Heart left ventricle (tissue), 16 donors: ENCODE measurements around the gene HSBP1L1. TPM values are rescaled to one million over a fixed set of nuclear protein-coding genes. Genes with fewer than 3 reads are reported as not detected.
A peak's percentile ranks its signal among the peaks of the same experiment; 100 is the strongest.

Experiments used
- ATAC-seq, 4 donors: fragments of 200-7000 bp; cut with Tn5 transposase; one replicate each; pipeline ENCODE4 v1.9.1; 2020 to 2022; ENCODE audit warnings: moderate library complexity in 4 of 4, mild to moderate bottlenecking in 3 of 4, moderate number of reproducible peaks in 1 of 4
- DNase-seq, 5 donors: peaks; one replicate each; pipeline ENCODE4 v3.0.0-alpha.2; 2020
- H3K27ac ChIP-seq, 12 donors: fragments of 200-600 bp; sonication (generic) in 4 of 12; one replicate each; pipeline versions ENCODE4 v1.5.0 to v1.8.0; 2016 to 2022; ENCODE audit warnings: mild to moderate bottlenecking in 2 of 12
- H3K27me3 ChIP-seq, 9 donors: fragments of 200-600 bp; sonication (generic) in 2 of 9; one replicate each; pipeline versions ENCODE4 v1.5.1 to v1.8.0; 2016 to 2022; ENCODE audit warnings: mild to moderate bottlenecking in 3 of 9
- H3K36me3 ChIP-seq, 9 donors: fragments of 200-600 bp; sonication (generic) in 2 of 9; one replicate each; pipeline versions ENCODE4 v1.5.0 to v1.8.0; 2018 to 2022; ENCODE audit warnings: mild to moderate bottlenecking in 2 of 9
- H3K4me1 ChIP-seq, 12 donors: fragments of 200-600 bp; sonication (generic) in 4 of 12; one replicate each; pipeline versions ENCODE4 v1.5.0 to v1.8.0; 2016 to 2022; ENCODE audit warnings: mild to moderate bottlenecking in 3 of 12
- H3K4me3 ChIP-seq, 12 donors: fragments of 200-600 bp; sonication (generic) in 4 of 12; one replicate each; pipeline versions ENCODE4 v1.5.0 to v1.8.0; 2017 to 2022; ENCODE audit warnings: mild to moderate bottlenecking in 9 of 12, moderate library complexity in 4 of 12
- H3K9me3 ChIP-seq, 12 donors: fragments of 200-600 bp; sonication (generic) in 4 of 12; one replicate each; pipeline versions ENCODE4 v1.5.0 to v1.8.0; 2016 to 2022; ENCODE audit warnings: mild to moderate bottlenecking in 1 of 12
- CTCF ChIP-seq, 12 donors: fragments of 200-600 bp; sonication (generic) in 4 of 12; IDR thresholded peaks; one replicate each; pipeline versions ENCODE4 v1.5.0 to v1.8.0; 2018 to 2022; ENCODE audit warnings: antibody characterized with exemption in 12 of 12, mild to moderate bottlenecking in 5 of 12
- POLR2A ChIP-seq, 2 donors: fragments of 450-650 bp; IDR thresholded peaks; one replicate each; pipeline ENCODE4 v1.6.1; 2017; ENCODE audit warnings: antibody characterized with exemption in 2 of 2, mild to moderate bottlenecking in 2 of 2, moderate library complexity in 2 of 2
- WGBS, 4 donors: extraction: QIAGEN DNeasy Blood & Tissue Kit in 2 of 4; methylation state at CpG; one replicate each; pipeline versions ENCODE4 v1.1.5 to v1.1.7; 2013 to 2018; 5-methylcytosine and 5-hydroxymethylcytosine counted together
- intact Hi-C, 10 donors: fragments of 100-400 bp; cut with DNase I; formaldehyde crosslinking; loops; one replicate each; pipeline versions ENCODE4 v1.11.1 to v1.14.2; 2022
- polyA plus RNA-seq, 2 donors: library from polyadenylated mRNA; stranded (reverse); fragments of 200-250 nt; gene quantifications; one replicate each; pipeline ENCODE4 v1.2.3, GENCODE V29; 2013
- total RNA-seq, 9 donors: library from RNA; depleted of rRNA in 2 of 9; stranded (reverse); fragments of >200 nt in 2 of 9; fragmentation: NEBNext Ultra II Directional in 3 of 9; extraction: Animal tissue kit (Norgen Biotek cat#: 25700) in 3 of 9; gene quantifications; one replicate each; pipeline versions ENCODE4 v1.1.0 to v1.2.4, GENCODE V29; 2016 to 2023
- donor health status: ischemic (EF 13 %, LVEDD 7.1; RV severe dilation, severe dysfunction).
- donor health status: healthy with polysubstance abuse.
- donor health status: DM: no; HTN: yes; CAD: no.
- donor health status: DM: no; HTN: no; CAD: no.
- donor health status: ischemic (EF 25% LVEDD 6.9; RV normal size, moderate dysfunction).
- donor health status: ischemic (EF 25% LVEDD 5.7; RV mildly dilated, moderate dysfunction).
- donor health status: healthy.
- donor health status: DM: yes; HTN: yes; CAD: no.
- donor health status: ischemic (EF 35%, LVEDD 5.7; RV mildly dilated, moderate dysfunction).
- donor health status: nonischemic (EF 11% LVEDD 7.7; RV severe dilation, severe dysfunction).
- donor health status: DM: yes; HTN: yes; CAD: no.
- donor health status: PGD.
- donor health status: ischemic (EF 29% LVEDD 5.4; RV normal size, mild dysfunction).
- donor health status: nonischemic (EF 23%, LVEDD 6.1; RV moderate dilation, normal function).

HSBP1L1 gene
- total and polyA plus RNA-seq, 11 donors = 3.6 to 27.5 (median 7.1) TPM

DNA sequence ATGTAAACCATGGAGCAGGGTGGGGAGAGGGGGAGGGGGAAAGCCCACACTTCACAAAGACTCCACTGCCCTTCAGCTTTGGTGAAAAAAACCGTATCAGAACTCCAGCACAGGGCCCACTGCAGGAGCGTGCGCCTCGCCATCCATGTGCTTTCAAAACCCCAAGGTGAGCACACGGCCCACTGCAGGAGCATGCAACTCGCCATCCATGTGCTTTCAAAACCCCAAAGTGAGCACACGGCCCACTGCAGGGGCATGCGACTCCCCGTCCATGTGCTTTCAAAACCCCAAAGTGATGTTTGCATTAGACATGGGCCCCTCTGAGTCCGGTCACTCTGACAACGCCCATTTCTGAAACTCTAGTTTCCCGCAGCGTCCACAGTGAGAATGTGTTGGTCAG, 16.1 kb downstream of the HSBP1L1 start:
- H3K27me3 ChIP-seq = no peaks in the 10 kb centered on the region
- no peak overlapping the region for H3K4me3 ChIP-seq
- intact Hi-C loops = loop anchor here in 4 of 10 donors (10.0 kb wide), 3 partner anchors 46 to 76 kb away; partner anchors contain the start of gene RBFA (in 2 of the 4)
- TF ChIP-seq POLR2A (IDR thresholded peaks at IDR 0.05) (no peak), CTCF (IDR thresholded peaks at IDR 0.05) (no peak)
- ATAC-seq = no peak
- H3K4me1 ChIP-seq = peaks cover 0 to 40% (median 15%) of the 10 kb centered on the region in 12 donors
- WGBS, 4 donors = 90 to 93% (median 92%) methylated on average over 13 of the region's 13 CpGs
- peaks cover 0 to 43% (median 18%) of the 10 kb centered on the region in 9 donors for H3K36me3 ChIP-seq
- H3K9me3 ChIP-seq = no peaks in the 10 kb centered on the region
- H3K27ac ChIP-seq = no peak overlapping the region
- DNase-seq = no peak

DNA sequence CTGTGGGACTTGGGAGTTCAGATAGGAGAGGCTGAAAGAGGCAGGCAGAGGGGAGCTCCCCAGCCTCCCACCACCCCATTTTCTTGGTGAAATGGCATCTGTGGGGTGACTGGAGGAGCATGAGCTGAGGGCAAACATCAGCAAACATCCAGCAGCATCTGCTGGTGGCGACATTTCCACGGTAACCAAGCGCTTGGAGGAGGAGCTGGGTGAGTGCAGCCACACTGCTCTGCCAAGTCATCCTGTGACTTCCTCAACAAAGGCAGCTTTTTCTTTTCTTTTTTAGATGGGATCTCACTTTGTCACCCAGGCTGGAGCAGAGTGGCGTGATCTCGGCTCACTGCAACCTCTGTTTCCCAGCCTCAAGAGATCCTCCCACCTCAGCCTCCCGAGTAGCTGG, 18.3 kb downstream of the HSBP1L1 start:
- peaks cover 0 to 59% (median 27%) of the 10 kb centered on the region in 12 donors for H3K4me1 ChIP-seq
- intact Hi-C loops = loop anchor here in 4 of 10 donors (10.0 kb wide), 3 partner anchors 48 to 78 kb away; partner anchors contain the start of gene RBFA (in 2 of the 4)
- 73 to 95% (median 81%) methylated on average over 6 of the region's 6 CpGs for WGBS, 4 donors
- H3K36me3 ChIP-seq = peaks cover 0 to 34% (median 17%) of the 10 kb centered on the region in 9 donors
- DNase-seq (no peak), ATAC-seq (peak in 1 of 4 donors; percentile 50)
- H3K27ac ChIP-seq = peak overlapping the region in 1 of 12 donors; percentile 57
- H3K27me3 ChIP-seq = no peaks in the 10 kb centered on the region
- H3K9me3 ChIP-seq = no peaks in the 10 kb centered on the region
- TF ChIP-seq POLR2A (IDR thresholded peaks at IDR 0.05) = no peak
- no peak for TF ChIP-seq CTCF (IDR thresholded peaks at IDR 0.05)
- no peak overlapping the region for H3K4me3 ChIP-seq

DNA sequence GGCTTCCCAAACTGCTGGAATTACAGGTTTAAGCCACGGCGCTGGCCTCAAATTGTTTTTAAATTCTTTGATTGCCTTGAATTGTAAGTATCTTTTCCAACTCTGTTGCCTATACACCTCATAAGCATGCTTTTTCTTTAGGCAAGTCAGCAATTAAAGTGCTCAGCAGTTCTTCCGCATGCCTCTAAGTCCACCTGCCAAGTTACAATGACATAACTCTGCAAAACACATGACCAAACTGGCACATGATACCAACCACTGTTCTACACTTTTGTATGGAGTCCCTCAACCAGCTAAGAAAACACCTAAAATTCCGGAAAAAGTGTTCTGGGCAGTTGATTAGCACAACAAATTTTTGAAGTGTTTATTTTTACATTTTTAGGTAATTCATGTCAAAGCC, 18.8 kb downstream of the HSBP1L1 start:
- no peaks in the 10 kb centered on the region for H3K9me3 ChIP-seq
- TF ChIP-seq CTCF (IDR thresholded peaks at IDR 0.05) = no peak
- peak overlapping the region in 1 of 12 donors; percentile 57 for H3K27ac ChIP-seq
- intact Hi-C loops = loop anchor here in 4 of 10 donors (10.0 kb wide), 3 partner anchors 48 to 78 kb away; partner anchors contain the start of gene RBFA (in 2 of the 4)
- no peak for ATAC-seq
- DNase-seq = no peak
- peaks cover 0 to 56% (median 26%) of the 10 kb centered on the region in 12 donors for H3K4me1 ChIP-seq
- H3K36me3 ChIP-seq = peaks cover 0 to 34% (median 17%) of the 10 kb centered on the region in 9 donors
- WGBS, 4 donors = 83 to 86% (median 85%) methylated on average over 4 of the region's 4 CpGs
- H3K27me3 ChIP-seq = no peaks in the 10 kb centered on the region
- no peak overlapping the region for H3K4me3 ChIP-seq

GRCh38 chr18:79983793-79984192, 19.4 kb downstream of the HSBP1L1 start:
- 91 to 97% (median 95%) methylated on average over 7 of the region's 7 CpGs for WGBS, 4 donors
- H3K36me3 ChIP-seq = peaks cover 0 to 34% (median 17%) of the 10 kb centered on the region in 9 donors
- DNase-seq = no peak
- intact Hi-C loops = loop anchor here in 4 of 10 donors (10.0 kb wide), 3 partner anchors 49 to 79 kb away; partner anchors contain the start of gene RBFA (in 2 of the 4)
- no peak for ATAC-seq
- H3K27ac ChIP-seq = no peak overlapping the region
- H3K27me3 ChIP-seq = no peaks in the 10 kb centered on the region
- H3K9me3 ChIP-seq = no peaks in the 10 kb centered on the region
- no peak overlapping the region for H3K4me3 ChIP-seq
- TF ChIP-seq POLR2A (IDR thresholded peaks at IDR 0.05) = no peak
- no peak for TF ChIP-seq CTCF (IDR thresholded peaks at IDR 0.05)
- H3K4me1 ChIP-seq = peaks cover 0 to 56% (median 26%) of the 10 kb centered on the region in 12 donors
